ENCODE measurements around the gene JDP2.

GRCh38 chr14:75395862-75396261, 32.0 kb upstream of the JDP2 start:
- TF ChIP-seq CTCF (IDR thresholded peaks at IDR 0.05), result no peak
- TF ChIP-seq POLR2A (IDR thresholded peaks at IDR 0.05), result no peak
